GM23248 (cell line): ENCODE measurements around the gene LST1.

Experiments used
- EZH2 ChIP-seq: fragments of 200-600 bp; sonication (generic); IDR thresholded peaks from 2 replicates; pipeline ENCODE4 v1.6.1; 2018; ENCODE audit warnings: antibody characterized with exemption, mild to moderate bottlenecking; ENCODE audit not compliant: insufficient read depth, poor library complexity, severe bottlenecking
- EZH2phosphoT487 ChIP-seq: fragments of 200-600 bp; sonication (generic); IDR thresholded peaks from 2 replicates; pipeline ENCODE4 v1.6.1; 2018; ENCODE audit warnings: antibody characterized with exemption, moderate library complexity, mild to moderate bottlenecking, low read depth; ENCODE audit not compliant: insufficient read depth

GRCh38 chr6:31548544-31548873 is 37.6 kb upstream of the LST1 start:
- no peak for TF ChIP-seq EZH2phosphoT487
- no peak for TF ChIP-seq EZH2
